Loucy (cell line): Measurements from ENCODE around the gene CLIP3.

ENCODE experiments used
- EZH2phosphoT487 ChIP-seq: fragments of 200-600 bp; IDR thresholded peaks from 2 replicates; pipeline ENCODE4 v1.6.1; 2018; ENCODE audit warnings: antibody characterized with exemption, mild to moderate bottlenecking, moderate library complexity, borderline replicate concordance
- TF ChIP-seq, protein P1 (sequence below): fragments of 200-600 bp; sonication (generic); conservative IDR thresholded peaks from 2 replicates; pipeline ENCODE4 v1.5.1; 2014; ENCODE audit warnings: mild to moderate bottlenecking, antibody characterized with exemption, low read length

DNA sequence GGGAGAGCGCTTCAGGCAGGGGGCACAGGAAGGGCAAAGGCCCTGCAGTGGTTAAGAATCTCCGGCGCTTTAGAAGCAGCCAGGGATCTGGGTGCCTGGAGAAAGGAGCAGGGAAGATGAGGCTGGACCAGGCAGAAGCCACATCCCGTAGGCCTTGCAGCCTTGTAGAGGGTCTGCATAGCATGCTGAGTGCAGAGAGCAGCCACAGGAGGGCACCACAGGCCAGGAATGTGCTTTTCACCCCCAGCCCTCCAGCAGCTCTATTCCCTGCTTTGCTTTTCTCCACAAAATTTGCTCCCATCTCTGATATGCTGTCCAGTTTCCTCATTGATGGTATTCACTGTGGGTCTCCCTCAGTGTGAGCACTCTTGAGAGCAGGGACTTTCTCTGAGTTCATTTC, 27.8 kb upstream of the CLIP3 start:
- TF ChIP-seq, protein P1, sequence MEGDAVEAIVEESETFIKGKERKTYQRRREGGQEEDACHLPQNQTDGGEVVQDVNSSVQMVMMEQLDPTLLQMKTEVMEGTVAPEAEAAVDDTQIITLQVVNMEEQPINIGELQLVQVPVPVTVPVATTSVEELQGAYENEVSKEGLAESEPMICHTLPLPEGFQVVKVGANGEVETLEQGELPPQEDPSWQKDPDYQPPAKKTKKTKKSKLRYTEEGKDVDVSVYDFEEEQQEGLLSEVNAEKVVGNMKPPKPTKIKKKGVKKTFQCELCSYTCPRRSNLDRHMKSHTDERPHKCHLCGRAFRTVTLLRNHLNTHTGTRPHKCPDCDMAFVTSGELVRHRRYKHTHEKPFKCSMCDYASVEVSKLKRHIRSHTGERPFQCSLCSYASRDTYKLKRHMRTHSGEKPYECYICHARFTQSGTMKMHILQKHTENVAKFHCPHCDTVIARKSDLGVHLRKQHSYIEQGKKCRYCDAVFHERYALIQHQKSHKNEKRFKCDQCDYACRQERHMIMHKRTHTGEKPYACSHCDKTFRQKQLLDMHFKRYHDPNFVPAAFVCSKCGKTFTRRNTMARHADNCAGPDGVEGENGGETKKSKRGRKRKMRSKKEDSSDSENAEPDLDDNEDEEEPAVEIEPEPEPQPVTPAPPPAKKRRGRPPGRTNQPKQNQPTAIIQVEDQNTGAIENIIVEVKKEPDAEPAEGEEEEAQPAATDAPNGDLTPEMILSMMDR, result peak; percentile 68
- no peak for TF ChIP-seq EZH2phosphoT487
